Hepatocyte (in vitro differentiated cells): ENCODE results near the gene FOXL1. TPM values are rescaled to one million over a fixed set of nuclear protein-coding genes. Genes with fewer than 3 reads are reported as not detected.

Experiments
- DNase-seq: peaks from one replicate; pipeline ENCODE4 v3.0.0-alpha.2; 2016; ENCODE audit warnings: low spot score
- H2AFZ ChIP-seq: fragments of 200-600 bp; sonication (generic); 2 replicates; pipeline ENCODE4 v1.6.0; 2016; ENCODE audit warnings: antibody characterized with exemption, mild to moderate bottlenecking
- H3K27ac ChIP-seq: fragments of 200-600 bp; sonication (generic); 2 replicates; pipeline ENCODE4 v1.5.1; 2016; ENCODE audit warnings: mild to moderate bottlenecking
- H3K27me3 ChIP-seq: fragments of 200-600 bp; sonication (generic); 2 replicates; pipeline ENCODE4 v1.6.1; 2016
- H3K36me3 ChIP-seq: fragments of 200-600 bp; sonication (generic); replicated peaks from 2 replicates; pipeline ENCODE4 v1.5.1; 2016; ENCODE audit warnings: low read depth; ENCODE audit not compliant: insufficient read depth
- H3K4me1 ChIP-seq: fragments of 200-600 bp; sonication (generic); 2 replicates; pipeline ENCODE4 v1.5.1; 2016; ENCODE audit warnings: mild to moderate bottlenecking, moderate library complexity; ENCODE audit not compliant: insufficient read depth
- H3K4me2 ChIP-seq: fragments of 200-600 bp; sonication (generic); 2 replicates; pipeline ENCODE4 v1.6.0; 2016
- H3K4me3 ChIP-seq: fragments of 200-600 bp; sonication (generic); 2 replicates; pipeline ENCODE4 v1.5.1; 2016; ENCODE audit warnings: mild to moderate bottlenecking
- H3K79me2 ChIP-seq: fragments of 200-600 bp; sonication (generic); 2 replicates; pipeline ENCODE4 v1.6.0; 2017; ENCODE audit warnings: mild to moderate bottlenecking
- H3K9me2 ChIP-seq: fragments of 200-600 bp; sonication (generic); replicated peaks from 2 replicates; pipeline ENCODE4 v1.6.0; 2017; ENCODE audit warnings: mild to moderate bottlenecking; ENCODE audit not compliant: insufficient read depth
- H3K9me3 ChIP-seq: fragments of 200-600 bp; sonication (generic); 2 replicates; pipeline ENCODE4 v1.5.1; 2016; ENCODE audit warnings: low read depth, mild to moderate bottlenecking
- H4K20me1 ChIP-seq: fragments of 200-600 bp; sonication (generic); 2 replicates; pipeline ENCODE4 v1.6.0; 2016; ENCODE audit warnings: mild to moderate bottlenecking; ENCODE audit not compliant: insufficient read depth, poor library complexity, severe bottlenecking
- CTCF ChIP-seq: fragments of 200-600 bp; sonication (generic); IDR thresholded peaks from 2 replicates; pipeline ENCODE4 v1.5.1; 2016; ENCODE audit warnings: antibody characterized with exemption, mild to moderate bottlenecking; ENCODE audit not compliant: poor library complexity
- EZH2 ChIP-seq: fragments of 200-600 bp; sonication (generic); IDR thresholded peaks from 2 replicates; pipeline ENCODE4 v1.6.1; 2016; ENCODE audit warnings: antibody characterized with exemption, mild to moderate bottlenecking, borderline replicate concordance
- EZH2phosphoT487 ChIP-seq: fragments of 200-600 bp; sonication (generic); IDR thresholded peaks from one replicate; pipeline ENCODE4 v1.6.1; 2018; ENCODE audit warnings: antibody characterized with exemption, mild to moderate bottlenecking, low read depth, moderate library complexity; ENCODE audit not compliant: unreplicated experiment, severe bottlenecking
- WGBS: methylation state at CpG from one replicate; pipeline ENCODE4 v1.1.6; 2016; ENCODE audit warnings: low lambda C conversion rate; ENCODE audit errors: missing lambda C conversion rate; 5-methylcytosine and 5-hydroxymethylcytosine counted together
- polyA plus RNA-seq: library from polyadenylated mRNA; unstranded; fragments of >200 nt; fragmentation: Nextera tagmentation; extraction: Ambion mirVana; gene quantifications from 2 replicates; pipeline ENCODE4 v1.2.1, GENCODE V29; 2016
- total RNA-seq: library from RNA; depleted of rRNA; stranded (reverse); fragments of >200 nt; gene quantifications from 2 replicates; pipeline ENCODE4 v1.2.3, GENCODE V29; 2014

The FOXL1 gene
- total and polyA plus RNA-seq, 2 experiments from 2014 or later = 1.3 to 3.1 TPM

- H3K36me3 ChIP-seq = no peaks in the 10 kb centered on the region
- no peaks in the 10 kb centered on the region for H4K20me1 ChIP-seq
- H3K4me2 ChIP-seq = no peak overlapping the region
- TF ChIP-seq EZH2phosphoT487 (no peak), CTCF (no peak), EZH2 (no peak)
- H3K4me1 ChIP-seq = no peaks in the 10 kb centered on the region
- 89% methylated on average over 7 of the region's 7 CpGs for WGBS
- no peaks in the 10 kb centered on the region for H3K9me2 ChIP-seq
- H3K27ac ChIP-seq = no peak overlapping the region
- no peaks in the 10 kb centered on the region for H3K79me2 ChIP-seq
- no peak overlapping the region for H2AFZ ChIP-seq
- no peaks in the 10 kb centered on the region for H3K9me3 ChIP-seq
- no peak overlapping the region for H3K4me3 ChIP-seq
- DNase-seq = no peak
- H3K27me3 ChIP-seq = no peaks in the 10 kb centered on the region
These were observed 47.5 kb downstream of the FOXL1 start for GRCh38 chr16:86625821-86626220.

DNA sequence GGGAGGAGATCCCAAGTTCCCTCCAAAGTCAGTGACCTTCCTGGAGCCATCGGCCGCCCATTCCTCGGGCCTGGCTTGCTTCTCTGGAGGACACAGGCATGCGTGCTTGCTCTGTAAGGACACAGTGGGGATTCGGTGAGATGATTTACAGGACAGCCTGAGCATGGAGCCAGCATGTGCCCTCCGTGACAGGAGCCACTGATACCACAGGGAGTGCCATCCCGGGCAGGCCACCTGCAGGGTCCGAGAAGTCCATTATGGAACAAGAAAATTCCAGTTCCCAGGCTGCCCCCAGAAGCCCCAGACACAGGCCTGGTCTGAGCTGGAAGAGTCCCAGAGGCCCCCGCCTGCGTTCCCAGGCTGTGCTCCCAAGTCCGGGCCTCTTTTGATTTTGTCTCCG is 47.9 kb downstream of the FOXL1 start:
- WGBS = 95% methylated on average over 12 of the region's 12 CpGs

GRCh38 chr16:86626966-86627365 is 48.6 kb downstream of the FOXL1 start:
- Histone ChIP-seq H2AFZ (no peak overlapping the region), H3K36me3 (no peaks in the 10 kb centered on the region), H3K9me3 (no peaks in the 10 kb centered on the region), H3K4me1 (no peaks in the 10 kb centered on the region), H3K79me2 (no peaks in the 10 kb centered on the region), H3K4me2 (no peak overlapping the region), H3K27me3 (no peaks in the 10 kb centered on the region), H3K9me2 (no peaks in the 10 kb centered on the region), H3K27ac (no peak overlapping the region), H4K20me1 (no peaks in the 10 kb centered on the region), H3K4me3 (no peak overlapping the region)
- no peak for DNase-seq
- TF ChIP-seq EZH2 = no peak
- no peak for TF ChIP-seq CTCF
- WGBS = 93% methylated on average over 8 of the region's 8 CpGs

More for the DNA sequence above, 47.9 kb downstream of the FOXL1 start:
- H3K79me2 ChIP-seq = no peaks in the 10 kb centered on the region
- no peak overlapping the region for H2AFZ ChIP-seq
- H3K9me3 ChIP-seq = no peaks in the 10 kb centered on the region
- no peak for DNase-seq
- no peaks in the 10 kb centered on the region for H3K4me1 ChIP-seq
- no peak overlapping the region for H3K27ac ChIP-seq
- H3K27me3 ChIP-seq = no peaks in the 10 kb centered on the region
- H3K36me3 ChIP-seq = no peaks in the 10 kb centered on the region
- no peaks in the 10 kb centered on the region for H3K9me2 ChIP-seq
- no peak overlapping the region for H3K4me3 ChIP-seq
- TF ChIP-seq EZH2phosphoT487 = no peak
- no peak for TF ChIP-seq CTCF
- no peak for TF ChIP-seq EZH2
- H3K4me2 ChIP-seq = no peak overlapping the region
- H4K20me1 ChIP-seq = no peaks in the 10 kb centered on the region

DNA sequence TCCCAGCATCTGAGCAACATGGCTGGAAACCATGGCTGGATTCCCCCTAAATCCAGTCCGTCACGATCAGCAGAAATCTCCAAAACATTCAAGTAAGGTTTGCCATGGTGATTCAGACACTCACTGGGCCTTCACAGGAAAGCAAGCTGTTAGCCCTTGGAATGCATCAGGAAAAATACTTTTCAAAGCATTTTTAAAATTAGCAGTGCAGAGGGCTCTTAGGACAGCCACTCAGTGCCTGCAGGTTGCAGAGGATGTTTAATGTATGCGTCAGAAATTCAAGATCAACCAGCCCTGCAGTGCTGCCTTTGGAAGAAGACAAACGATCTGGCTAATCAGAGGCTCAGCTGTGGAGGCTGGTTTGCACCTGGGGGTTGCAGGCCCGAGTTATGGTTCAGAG is 50.3 kb downstream of the FOXL1 start:
- no peaks in the 10 kb centered on the region for H3K79me2 ChIP-seq
- H3K4me1 ChIP-seq = no peaks in the 10 kb centered on the region
- no peak overlapping the region for H3K4me2 ChIP-seq
- H2AFZ ChIP-seq = no peak overlapping the region
- 75% methylated on average over 5 of the region's 5 CpGs for WGBS
- H3K9me2 ChIP-seq = no peaks in the 10 kb centered on the region
- TF ChIP-seq EZH2 (no peak), EZH2phosphoT487 (no peak), CTCF (no peak)
- no peak for DNase-seq
- H3K9me3 ChIP-seq = no peaks in the 10 kb centered on the region
- no peaks in the 10 kb centered on the region for H3K27me3 ChIP-seq
- H3K4me3 ChIP-seq = no peak overlapping the region
- H3K27ac ChIP-seq = no peak overlapping the region
- H3K36me3 ChIP-seq = no peaks in the 10 kb centered on the region
- H4K20me1 ChIP-seq = no peaks in the 10 kb centered on the region
